Liver (tissue), 2 donors: ENCODE results near the gene RASAL1.

Experiments used
- CTCF ChIP-seq: fragments of 150-350 bp; IDR thresholded peaks from 2 replicates; pipeline ENCODE4 v1.5.1; 2017; ENCODE audit warnings: improper control_type of control experiment, low read depth, low read length; ENCODE audit not compliant: missing input control
- REST ChIP-seq: IDR thresholded peaks from 2 replicates; pipeline ENCODE4 v1.6.1; 2016; ENCODE audit warnings: antibody characterized with exemption, mild to moderate bottlenecking
- YY1 ChIP-seq: IDR thresholded peaks from 2 replicates; pipeline ENCODE4 v1.6.1; 2016; ENCODE audit warnings: antibody characterized with exemption, mild to moderate bottlenecking
- donor health status: healthy.

GRCh38 chr12:113095405-113095804 lies 40.2 kb downstream of the RASAL1 start:
- TF ChIP-seq CTCF: no peak
- TF ChIP-seq REST: no peak
- TF ChIP-seq YY1: no peak
